Neuronal stem cell (in vitro differentiated cells): ENCODE measurements around the gene FGB. TPM values are rescaled to one million over a fixed set of nuclear protein-coding genes. Genes with fewer than 3 reads are reported as not detected.

Experiments used
- DNase-seq: peaks from one replicate; pipeline ENCODE4 v3.0.0-alpha.2; 2013; ENCODE audit warnings: low spot score
- H2AFZ ChIP-seq: one replicate; pipeline ENCODE4 v1.6.1; 2013; ENCODE audit warnings: mild to moderate bottlenecking, low read length, inconsistent platforms
- H2AK5ac ChIP-seq: 2 replicates; pipeline ENCODE4 v1.6.1; 2013; ENCODE audit warnings: low read depth, mild to moderate bottlenecking, inconsistent platforms, low read length, moderate library complexity, mixed read lengths
- H2BK120ac ChIP-seq: 2 replicates; pipeline ENCODE4 v1.6.1; 2013; ENCODE audit warnings: low read depth, mild to moderate bottlenecking, inconsistent platforms, low read length, moderate library complexity, mixed read lengths
- H2BK12ac ChIP-seq: one replicate; pipeline ENCODE4 v1.6.1; 2013; ENCODE audit warnings: low read length, inconsistent platforms
- H2BK15ac ChIP-seq: 2 replicates; pipeline ENCODE4 v1.6.1; 2013; ENCODE audit warnings: mild to moderate bottlenecking, low read length, inconsistent platforms, mixed read lengths
- H2BK5ac ChIP-seq: one replicate; pipeline ENCODE4 v1.6.1; 2013; ENCODE audit warnings: inconsistent platforms, mild to moderate bottlenecking, low read length, moderate library complexity
- H3K14ac ChIP-seq: one replicate; pipeline ENCODE4 v1.6.1; 2013; ENCODE audit warnings: low read length, inconsistent platforms
- H3K18ac ChIP-seq: 2 replicates; pipeline ENCODE4 v1.6.1; 2013; ENCODE audit warnings: low read length, inconsistent platforms
- H3K23ac ChIP-seq: 2 replicates; pipeline ENCODE4 v1.6.1; 2013; ENCODE audit warnings: low read depth, mild to moderate bottlenecking, mixed read lengths, low read length, inconsistent platforms; ENCODE audit not compliant: poor library complexity
- H3K27ac ChIP-seq: replicated peaks from 3 replicates; pipeline ENCODE4 v1.5.1; 2013; ENCODE audit warnings: low read length, inconsistent platforms
- H3K27me3 ChIP-seq, 3 experiments: 2 replicates each; pipeline ENCODE4 v1.6.1; 2013; ENCODE audit warnings: low read length in 3 of 3, mild to moderate bottlenecking in 2 of 3, inconsistent platforms in 1 of 3, low read depth in 1 of 3, mixed read lengths in 1 of 3, moderate library complexity in 1 of 3; ENCODE audit not compliant: control insufficient read depth in 3 of 3, insufficient read depth in 3 of 3
- H3K36me3 ChIP-seq, 2 donors: replicated peaks in 1 of 2; 2 replicates each; pipeline ENCODE4 v1.6.1; 2013; ENCODE audit warnings: low read length in 2 of 2; ENCODE audit not compliant: control insufficient read depth in 2 of 2, insufficient read depth in 2 of 2
- H3K4ac ChIP-seq: 2 replicates; pipeline ENCODE4 v1.6.1; 2013; ENCODE audit warnings: inconsistent platforms, mild to moderate bottlenecking, low read length, moderate library complexity
- H3K4me1 ChIP-seq, 2 donors: 1 replicate in 1 of 2; 2 replicates in 1 of 2; pipeline ENCODE4 v1.6.1; 2013; ENCODE audit warnings: low read length in 2 of 2, low read depth in 1 of 2; ENCODE audit not compliant: control insufficient read depth in 2 of 2, insufficient read depth in 1 of 2
- H3K4me2 ChIP-seq: one replicate; pipeline ENCODE4 v1.6.1; 2013; ENCODE audit warnings: mild to moderate bottlenecking, low read length, inconsistent platforms; ENCODE audit not compliant: insufficient read depth, poor library complexity, severe bottlenecking
- H3K4me3 ChIP-seq, 2 donors: 2 replicates each; pipeline ENCODE4 v1.5.1; 2013; ENCODE audit warnings: low read length in 2 of 2, mild to moderate bottlenecking in 2 of 2, inconsistent platforms in 1 of 2, moderate library complexity in 1 of 2
- H3K79me1 ChIP-seq: one replicate; pipeline ENCODE4 v1.6.1; 2013; ENCODE audit warnings: low read depth, mild to moderate bottlenecking, inconsistent platforms, low read length, moderate library complexity
- H3K9ac ChIP-seq: one replicate; pipeline ENCODE4 v1.6.1; 2013; ENCODE audit warnings: mild to moderate bottlenecking, low read depth, low read length, inconsistent platforms; ENCODE audit not compliant: poor library complexity
- H3K9me3 ChIP-seq, 2 donors: replicated peaks in 1 of 2; 2 replicates each; pipeline versions ENCODE3 to v1.6.1; 2013; ENCODE audit warnings: low read length in 2 of 2, mild to moderate bottlenecking in 2 of 2, inconsistent platforms in 1 of 2, low read depth in 1 of 2, mixed read lengths in 1 of 2, moderate library complexity in 1 of 2; ENCODE audit not compliant: control insufficient read depth in 2 of 2, insufficient read depth in 1 of 2
- H4K8ac ChIP-seq: one replicate; pipeline ENCODE4 v1.6.1; 2013; ENCODE audit warnings: low read depth, mild to moderate bottlenecking, inconsistent platforms, low read length, moderate library complexity
- H4K91ac ChIP-seq: one replicate; pipeline ENCODE4 v1.6.1; 2013; ENCODE audit warnings: low read length, low read depth, mild to moderate bottlenecking, inconsistent platforms; ENCODE audit not compliant: poor library complexity
- WGBS, 2 donors: extraction: QIAGEN DNeasy Blood & Tissue Kit; methylation state at CpG; one replicate each; pipeline ENCODE4 v1.1.7; 2013; ENCODE audit warnings: missing lambda C conversion rate in 2 of 2, mixed read lengths in 1 of 2; ENCODE audit not compliant: insufficient read length in 2 of 2, insufficient replicate concordance in 1 of 2; ENCODE audit errors: extremely low coverage in 2 of 2; 5-methylcytosine and 5-hydroxymethylcytosine counted together
- small RNA-seq: library from polyadenylated mRNA; stranded (forward); fragments of <200 nt; extraction: miRNeasy Mini kit (QIAGEN cat#:217004); gene quantifications from one replicate; pipeline ENCODE3, GENCODE V24; 2013; ENCODE audit not compliant: insufficient read depth

The FGB gene

DNA sequence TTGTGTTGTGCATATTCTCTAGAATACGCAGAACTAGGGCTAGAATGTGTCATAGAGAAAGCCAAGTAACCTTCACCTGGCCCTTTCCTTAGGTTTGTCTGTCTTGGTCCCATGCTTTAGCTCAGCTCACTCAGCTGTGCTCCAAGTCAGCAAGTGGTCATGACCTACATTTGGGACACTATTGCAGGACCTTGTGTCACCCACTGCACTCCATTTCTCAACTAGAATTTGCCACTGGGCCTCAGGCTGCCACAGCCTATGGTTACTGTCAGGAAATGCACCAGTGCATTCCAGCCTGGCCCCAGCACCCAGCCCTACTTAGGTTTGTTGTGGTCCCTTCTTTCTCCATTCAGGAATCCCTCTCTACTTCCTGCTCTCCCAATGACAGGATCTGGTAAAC is 57.3 kb downstream of the FGB start:
- H2BK120ac ChIP-seq = no peak overlapping the region
- no peak overlapping the region for H3K23ac ChIP-seq
- H2BK15ac ChIP-seq = no peak overlapping the region
- H4K8ac ChIP-seq = no peak overlapping the region
- no peaks in the 10 kb centered on the region for H3K36me3 ChIP-seq
- WGBS, 2 donors = no CpG with 5 or more reads among the region's 1 CpG
- H3K27me3 ChIP-seq = peaks cover 0 to 20% (median 0%) of the 10 kb centered on the region in 3 experiments
- no peak overlapping the region for H2BK12ac ChIP-seq
- H3K9ac ChIP-seq = peak overlapping the region; percentile 0
- H3K18ac ChIP-seq = no peak overlapping the region
- H3K4me3 ChIP-seq = no peak overlapping the region
- H2AFZ ChIP-seq = no peak overlapping the region
- H3K4me1 ChIP-seq = no peaks in the 10 kb centered on the region
- no peak overlapping the region for H3K14ac ChIP-seq
- no peak for DNase-seq
- H2AK5ac ChIP-seq = no peak overlapping the region
- no peak overlapping the region for H4K91ac ChIP-seq
- H3K79me1 ChIP-seq = no peaks in the 10 kb centered on the region
- no peak overlapping the region for H2BK5ac ChIP-seq
- H3K4me2 ChIP-seq = no peak overlapping the region
- no peak overlapping the region for H3K4ac ChIP-seq
- H3K27ac ChIP-seq = no peak overlapping the region
- H3K9me3 ChIP-seq = no peaks in the 10 kb centered on the region

Small RNA genes lying within 50 kb of the gene (small RNA-seq; reads per million reads assigned to genes)
- not detected for gene RNU6-1285P
